ENCODE data around the gene PHEX.
"Not testable (repeated sequence)": the region's sequence is repeated elsewhere in the genome, so short reads cannot be mapped to it uniquely, and the experiment has no call there.

PHEX gene

GRCh38 chrX:22249371-22249770, 217.2 kb downstream of the PHEX start:
- no peak for DNase-seq

GRCh38 chrX:22268706-22269105, 236.6 kb downstream of the PHEX start:
- DNase-seq, result no peak

- DNase-seq, result no peak
These were observed 240.5 kb downstream of the PHEX start, which contains the start of gene CBLL2 for GRCh38 chrX:22272613-22273012. Gene CBLL2, plus strand, starts transcription at chrX:22272913. Its CDS starts 79 bp downstream, at chrX:22272992.

- DNase-seq, result no peak
These were observed 241.7 kb downstream of the PHEX start for GRCh38 chrX:22273714-22274317.

GRCh38 chrX:22276781-22277180, 244.7 kb downstream of the PHEX start:
- no peak for DNase-seq

GRCh38 chrX:22278375-22278774, 246.2 kb downstream of the PHEX start:
- DNase-seq, result no peak

- DNase-seq, result not testable (repeated sequence)
These were observed 257.1 kb downstream of the PHEX start for GRCh38 chrX:22289209-22289608.

GRCh38 chrX:22296871-22297270, 264.7 kb downstream of the PHEX start:
- DNase-seq, result no peak

- no peak for DNase-seq
These were observed 268.0 kb downstream of the PHEX start for GRCh38 chrX:22300130-22300529.
